Kidney capillary endothelial cell (primary cell): ENCODE results near the gene ACOXL.

ENCODE experiments used
- DNase-seq: peaks from one replicate; pipeline ENCODE4 v3.0.0-alpha.2; 2018; ENCODE audit warnings: low spot score

ACOXL gene

GRCh38 chr2:110875384-110875725 is 143.0 kb downstream of the ACOXL start:
- no peak for DNase-seq

GRCh38 chr2:110876167-110876999 is 144.0 kb downstream of the ACOXL start:
- DNase-seq = no peak

- no peak for DNase-seq
Measured at GRCh38 chr2:110877031-110877827, 144.9 kb downstream of the ACOXL start.

GRCh38 chr2:110878150-110878549 is 145.8 kb downstream of the ACOXL start:
- DNase-seq = no peak

- DNase-seq = no peak
Measured at GRCh38 chr2:110881908-110882307, 149.5 kb downstream of the ACOXL start.

- no peak for DNase-seq
Measured at GRCh38 chr2:110883406-110883805, 151.0 kb downstream of the ACOXL start.

GRCh38 chr2:110885256-110885655 is 152.9 kb downstream of the ACOXL start:
- DNase-seq = no peak

- DNase-seq = no peak
Measured at GRCh38 chr2:110886826-110887573, 154.6 kb downstream of the ACOXL start.

GRCh38 chr2:110888411-110888810 is 156.0 kb downstream of the ACOXL start:
- DNase-seq = no peak

GRCh38 chr2:110891626-110892025 is 159.3 kb downstream of the ACOXL start:
- no peak for DNase-seq

- DNase-seq = no peak
Measured at GRCh38 chr2:110896226-110896625, 163.9 kb downstream of the ACOXL start.

GRCh38 chr2:110897966-110898365 is 165.6 kb downstream of the ACOXL start:
- DNase-seq = no peak

- DNase-seq = no peak
Measured at GRCh38 chr2:110900191-110900590, 167.8 kb downstream of the ACOXL start.

- no peak for DNase-seq
Measured at GRCh38 chr2:110903548-110903947, 171.2 kb downstream of the ACOXL start.

GRCh38 chr2:110904116-110904778 is 171.9 kb downstream of the ACOXL start:
- no peak for DNase-seq

GRCh38 chr2:110904779-110905148 is 172.4 kb downstream of the ACOXL start:
- no peak for DNase-seq

- DNase-seq = no peak
Measured at GRCh38 chr2:110905217-110905616, 172.8 kb downstream of the ACOXL start.

- DNase-seq = no peak
Measured at GRCh38 chr2:110906613-110907298, 174.4 kb downstream of the ACOXL start.

GRCh38 chr2:110909501-110909900 is 177.1 kb downstream of the ACOXL start:
- DNase-seq = no peak

- DNase-seq = no peak
Measured at GRCh38 chr2:110910423-110910822, 178.1 kb downstream of the ACOXL start.

GRCh38 chr2:110919738-110920137 is 187.4 kb downstream of the ACOXL start:
- DNase-seq = no peak

GRCh38 chr2:110925479-110925878 is 193.1 kb downstream of the ACOXL start:
- no peak for DNase-seq
